ENCODE data around the gene BTBD19.

DNA sequence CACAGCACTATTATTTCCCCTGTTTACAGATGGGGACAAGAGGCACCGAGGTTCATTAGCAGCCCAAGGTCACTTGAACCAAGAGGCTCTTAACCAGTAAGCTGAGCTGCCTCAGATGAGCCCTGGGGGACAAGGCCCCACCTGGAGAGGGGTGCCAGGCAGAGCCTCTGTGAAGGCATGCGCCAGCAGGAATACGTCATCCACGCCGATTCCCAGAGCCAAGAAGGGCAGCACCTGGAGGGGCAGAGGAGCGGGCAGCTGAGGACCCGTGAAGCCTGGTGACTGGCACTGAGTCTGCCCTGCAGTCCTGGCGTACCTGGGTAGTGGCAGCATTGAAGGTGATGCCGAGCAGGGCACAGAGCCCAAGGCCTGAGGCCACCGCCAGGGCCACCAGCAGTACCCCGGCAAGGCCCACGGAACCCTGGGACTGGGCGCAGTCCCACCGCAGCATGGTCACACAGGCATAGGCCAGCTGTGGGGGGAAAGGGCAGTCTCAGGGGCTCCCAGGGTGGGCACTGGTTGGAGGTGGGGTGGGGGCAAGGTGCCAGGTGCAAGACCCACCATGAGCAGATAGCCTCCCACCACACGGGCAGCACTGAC, 20.6 kb downstream of the BTBD19 start:
- TF ChIP-seq, protein P1, sequence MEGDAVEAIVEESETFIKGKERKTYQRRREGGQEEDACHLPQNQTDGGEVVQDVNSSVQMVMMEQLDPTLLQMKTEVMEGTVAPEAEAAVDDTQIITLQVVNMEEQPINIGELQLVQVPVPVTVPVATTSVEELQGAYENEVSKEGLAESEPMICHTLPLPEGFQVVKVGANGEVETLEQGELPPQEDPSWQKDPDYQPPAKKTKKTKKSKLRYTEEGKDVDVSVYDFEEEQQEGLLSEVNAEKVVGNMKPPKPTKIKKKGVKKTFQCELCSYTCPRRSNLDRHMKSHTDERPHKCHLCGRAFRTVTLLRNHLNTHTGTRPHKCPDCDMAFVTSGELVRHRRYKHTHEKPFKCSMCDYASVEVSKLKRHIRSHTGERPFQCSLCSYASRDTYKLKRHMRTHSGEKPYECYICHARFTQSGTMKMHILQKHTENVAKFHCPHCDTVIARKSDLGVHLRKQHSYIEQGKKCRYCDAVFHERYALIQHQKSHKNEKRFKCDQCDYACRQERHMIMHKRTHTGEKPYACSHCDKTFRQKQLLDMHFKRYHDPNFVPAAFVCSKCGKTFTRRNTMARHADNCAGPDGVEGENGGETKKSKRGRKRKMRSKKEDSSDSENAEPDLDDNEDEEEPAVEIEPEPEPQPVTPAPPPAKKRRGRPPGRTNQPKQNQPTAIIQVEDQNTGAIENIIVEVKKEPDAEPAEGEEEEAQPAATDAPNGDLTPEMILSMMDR (conservative IDR thresholded peaks at IDR 0.05 in 1 of 2, IDR thresholded peaks at IDR 0.05 in 1 of 2; ENCODE audit: low read depth in 1 of 2, low read length in 2 of 2): no peak
- no peak for TF ChIP-seq EZH2 (IDR thresholded peaks at IDR 0.05; ENCODE audit: low read length, missing control alignments)

All from fibroblast of lung (primary cell).